ENCODE data around the gene KIF19.

DNA sequence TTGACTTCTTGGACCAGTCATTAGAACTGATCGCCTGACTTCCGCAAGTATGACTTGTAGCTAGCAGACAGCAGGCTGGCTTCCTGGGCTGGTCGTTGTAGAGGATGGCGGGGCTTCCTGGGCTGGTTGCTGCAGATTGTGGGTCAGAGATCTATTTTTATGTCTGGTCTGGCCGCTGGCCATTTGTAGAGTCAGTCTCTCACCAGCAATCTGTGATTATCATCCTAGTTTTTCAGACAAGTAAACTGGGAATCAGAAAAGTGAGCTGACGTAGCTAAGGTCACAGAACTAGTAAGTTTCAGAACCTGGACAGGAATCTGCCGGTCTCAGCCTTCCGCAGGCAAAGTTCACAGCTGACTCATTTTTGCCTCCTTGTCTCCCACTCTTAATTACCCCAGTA is 60.4 kb downstream of the KIF19 start:
- no peak for TF ChIP-seq POLR2A (IDR thresholded peaks at IDR 0.05)
- TF ChIP-seq, protein P1, sequence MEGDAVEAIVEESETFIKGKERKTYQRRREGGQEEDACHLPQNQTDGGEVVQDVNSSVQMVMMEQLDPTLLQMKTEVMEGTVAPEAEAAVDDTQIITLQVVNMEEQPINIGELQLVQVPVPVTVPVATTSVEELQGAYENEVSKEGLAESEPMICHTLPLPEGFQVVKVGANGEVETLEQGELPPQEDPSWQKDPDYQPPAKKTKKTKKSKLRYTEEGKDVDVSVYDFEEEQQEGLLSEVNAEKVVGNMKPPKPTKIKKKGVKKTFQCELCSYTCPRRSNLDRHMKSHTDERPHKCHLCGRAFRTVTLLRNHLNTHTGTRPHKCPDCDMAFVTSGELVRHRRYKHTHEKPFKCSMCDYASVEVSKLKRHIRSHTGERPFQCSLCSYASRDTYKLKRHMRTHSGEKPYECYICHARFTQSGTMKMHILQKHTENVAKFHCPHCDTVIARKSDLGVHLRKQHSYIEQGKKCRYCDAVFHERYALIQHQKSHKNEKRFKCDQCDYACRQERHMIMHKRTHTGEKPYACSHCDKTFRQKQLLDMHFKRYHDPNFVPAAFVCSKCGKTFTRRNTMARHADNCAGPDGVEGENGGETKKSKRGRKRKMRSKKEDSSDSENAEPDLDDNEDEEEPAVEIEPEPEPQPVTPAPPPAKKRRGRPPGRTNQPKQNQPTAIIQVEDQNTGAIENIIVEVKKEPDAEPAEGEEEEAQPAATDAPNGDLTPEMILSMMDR (IDR thresholded peaks at IDR 0.05) = no peak
